Measurements from ENCODE around the gene CPXM2. TPM values are rescaled to one million over a fixed set of nuclear protein-coding genes. Genes with fewer than 3 reads are reported as not detected.

CPXM2 gene
- total and polyA plus RNA-seq, 2 donors (not counting 1 experiment from before 2014, with no cell fraction given) = 3.1 to 48.1 TPM

GRCh38 chr10:123884351-123884906 is 7.2 kb downstream of the CPXM2 start:
- no peaks in the 10 kb centered on the region for H3K27me3 ChIP-seq (ENCODE audit: control insufficient read depth, insufficient read depth, low read length)
- no peaks in the 10 kb centered on the region for H3K4me1 ChIP-seq (ENCODE audit: control insufficient read depth, extremely low read depth, insufficient read depth, low read length)
- no peak overlapping the region for H2AFZ ChIP-seq (ENCODE audit: low read length)
- no peak overlapping the region for H3K4me2 ChIP-seq (ENCODE audit: extremely low read depth, insufficient read depth, low read length)
- H4K20me1 ChIP-seq (ENCODE audit: control insufficient read depth, extremely low read depth, insufficient read depth, low read length) = no peaks in the 10 kb centered on the region
- H3K27ac ChIP-seq (ENCODE audit: insufficient read depth, low read length) = no peak overlapping the region
- H3K36me3 ChIP-seq (ENCODE audit: control insufficient read depth, insufficient read depth, low read length) = no peaks in the 10 kb centered on the region
- no peaks in the 10 kb centered on the region for H3K79me2 ChIP-seq (ENCODE audit: control insufficient read depth, insufficient read depth, low read length)
- H3K4me3 ChIP-seq (replicated peaks in 1 of 4; ENCODE audit: control extremely low read depth in 1 of 4, insufficient read depth in 1 of 4, low read depth in 3 of 4, low read length in 4 of 4) = no peak overlapping the region
- TF ChIP-seq CTCF (conservative IDR thresholded peaks at IDR 0.05 in 1 of 2, IDR thresholded peaks at IDR 0.05 in 1 of 2; ENCODE audit: low read depth in 1 of 2, low read length in 2 of 2) (no peak), EZH2 (IDR thresholded peaks at IDR 0.05; ENCODE audit: low read length, missing control alignments) (no peak)
- no peak for DNase-seq (ENCODE audit: low read depth in 2 of 2)
- no peaks in the 10 kb centered on the region for H3K9me3 ChIP-seq (ENCODE audit: control insufficient read depth, insufficient read depth, low read depth, low read length)
- no peak overlapping the region for H3K9ac ChIP-seq (ENCODE audit: insufficient read depth, low read length)

- Histone ChIP-seq H3K79me2 (ENCODE audit: control insufficient read depth, insufficient read depth, low read length) (no peaks in the 10 kb centered on the region), H2AFZ (ENCODE audit: low read length) (no peak overlapping the region), H3K27ac (ENCODE audit: insufficient read depth, low read length) (no peak overlapping the region), H3K4me2 (ENCODE audit: extremely low read depth, insufficient read depth, low read length) (no peak overlapping the region), H3K4me1 (ENCODE audit: control insufficient read depth, extremely low read depth, insufficient read depth, low read length) (no peaks in the 10 kb centered on the region), H4K20me1 (ENCODE audit: control insufficient read depth, extremely low read depth, insufficient read depth, low read length) (no peaks in the 10 kb centered on the region), H3K4me3 (replicated peaks in 1 of 4; ENCODE audit: control extremely low read depth in 1 of 4, insufficient read depth in 1 of 4, low read depth in 3 of 4, low read length in 4 of 4) (no peak overlapping the region), H3K9ac (ENCODE audit: insufficient read depth, low read length) (no peak overlapping the region), H3K9me3 (ENCODE audit: control insufficient read depth, insufficient read depth, low read depth, low read length) (no peaks in the 10 kb centered on the region), H3K27me3 (ENCODE audit: control insufficient read depth, insufficient read depth, low read length) (no peaks in the 10 kb centered on the region), H3K36me3 (ENCODE audit: control insufficient read depth, insufficient read depth, low read length) (no peaks in the 10 kb centered on the region)
- TF ChIP-seq CTCF (conservative IDR thresholded peaks at IDR 0.05 in 1 of 2, IDR thresholded peaks at IDR 0.05 in 1 of 2; ENCODE audit: low read depth in 1 of 2, low read length in 2 of 2) (no peak), EZH2 (IDR thresholded peaks at IDR 0.05; ENCODE audit: low read length, missing control alignments) (no peak)
- no peak for DNase-seq (ENCODE audit: low read depth in 2 of 2)
Measured at GRCh38 chr10:123883673-123884320, 7.8 kb downstream of the CPXM2 start.

- Histone ChIP-seq H3K9ac (ENCODE audit: insufficient read depth, low read length) (no peak overlapping the region), H3K27me3 (ENCODE audit: control insufficient read depth, insufficient read depth, low read length) (no peaks in the 10 kb centered on the region), H3K4me1 (ENCODE audit: control insufficient read depth, extremely low read depth, insufficient read depth, low read length) (no peaks in the 10 kb centered on the region), H3K4me3 (replicated peaks in 1 of 4; ENCODE audit: control extremely low read depth in 1 of 4, insufficient read depth in 1 of 4, low read depth in 3 of 4, low read length in 4 of 4) (no peak overlapping the region), H4K20me1 (ENCODE audit: control insufficient read depth, extremely low read depth, insufficient read depth, low read length) (no peaks in the 10 kb centered on the region), H3K36me3 (ENCODE audit: control insufficient read depth, insufficient read depth, low read length) (no peaks in the 10 kb centered on the region), H2AFZ (ENCODE audit: low read length) (no peak overlapping the region), H3K79me2 (ENCODE audit: control insufficient read depth, insufficient read depth, low read length) (no peaks in the 10 kb centered on the region), H3K4me2 (ENCODE audit: extremely low read depth, insufficient read depth, low read length) (no peak overlapping the region), H3K27ac (ENCODE audit: insufficient read depth, low read length) (no peak overlapping the region), H3K9me3 (ENCODE audit: control insufficient read depth, insufficient read depth, low read depth, low read length) (no peaks in the 10 kb centered on the region)
- TF ChIP-seq EZH2 (IDR thresholded peaks at IDR 0.05; ENCODE audit: low read length, missing control alignments) (no peak), CTCF (conservative IDR thresholded peaks at IDR 0.05 in 1 of 2, IDR thresholded peaks at IDR 0.05 in 1 of 2; ENCODE audit: low read depth in 1 of 2, low read length in 2 of 2) (no peak)
- no peak for DNase-seq (ENCODE audit: low read depth in 2 of 2)
Measured at GRCh38 chr10:123882681-123883445, 8.7 kb downstream of the CPXM2 start.
